Fibroblast of skin of scalp (primary cell): ENCODE measurements around the gene PTPRB.

Experiments
- DNase-seq: peaks from one replicate; pipeline ENCODE4 v3.0.0-alpha.2; 2013

Gene PTPRB

GRCh38 chr12:70643939-70644338, 6.7 kb upstream of the PTPRB start:
- DNase-seq: no peak

GRCh38 chr12:70641691-70642090, 4.5 kb upstream of the PTPRB start:
- DNase-seq: no peak

- DNase-seq: no peak
Measured at GRCh38 chr12:70640901-70641300, 3.7 kb upstream of the PTPRB start.

- DNase-seq: no peak
Measured at GRCh38 chr12:70639535-70639934, 2.3 kb upstream of the PTPRB start.

- no peak for DNase-seq
Measured at GRCh38 chr12:70638639-70639360, 1.6 kb upstream of the PTPRB start.

- DNase-seq: no peak
Measured at GRCh38 chr12:70635755-70636154, 1.5 kb downstream of the PTPRB start.

GRCh38 chr12:70628701-70629480, 8.3 kb downstream of the PTPRB start:
- peak; percentile 10 for DNase-seq

- DNase-seq: no peak
Measured at GRCh38 chr12:70627677-70628076, 9.6 kb downstream of the PTPRB start.

GRCh38 chr12:70626180-70626579, 11.0 kb downstream of the PTPRB start:
- DNase-seq: no peak

GRCh38 chr12:70619471-70620152, 17.6 kb downstream of the PTPRB start:
- no peak for DNase-seq

- no peak for DNase-seq
Measured at GRCh38 chr12:70618371-70618770, 18.9 kb downstream of the PTPRB start.

GRCh38 chr12:70617450-70617849, 19.8 kb downstream of the PTPRB start:
- DNase-seq: no peak

- no peak for DNase-seq
Measured at GRCh38 chr12:70615174-70615866, 21.9 kb downstream of the PTPRB start.

GRCh38 chr12:70609739-70610491, 27.3 kb downstream of the PTPRB start:
- DNase-seq: peak; percentile 43

GRCh38 chr12:70609203-70609602, 28.0 kb downstream of the PTPRB start:
- no peak for DNase-seq

GRCh38 chr12:70608184-70608583, 29.0 kb downstream of the PTPRB start:
- DNase-seq: no peak

- DNase-seq: no peak
Measured at GRCh38 chr12:70607107-70607506, 30.1 kb downstream of the PTPRB start.

- DNase-seq: no peak
Measured at GRCh38 chr12:70605976-70606375, 31.3 kb downstream of the PTPRB start.

- no peak for DNase-seq
Measured at GRCh38 chr12:70604662-70605061, 32.6 kb downstream of the PTPRB start.

GRCh38 chr12:70603044-70603443, 34.2 kb downstream of the PTPRB start:
- DNase-seq: no peak

- DNase-seq: no peak
Measured at GRCh38 chr12:70598467-70599193, 38.6 kb downstream of the PTPRB start.
